Stimulated activated CD8-positive, alpha-beta memory T cell treated with anti-CD3 and anti-CD28 coated beads, Interleukin-7, amount 100 ng/mL, for 24 hours (primary cell): ENCODE data around the gene PRR16.
"Not testable (repeated sequence)": the region's sequence is repeated elsewhere in the genome, so short reads cannot be mapped to it uniquely, and the experiment has no call there.

Source experiments
- DNase-seq: peaks from one replicate; pipeline ENCODE4 v3.0.0-alpha.2; 2020; ENCODE audit warnings: low read depth

The PRR16 gene

DNA sequence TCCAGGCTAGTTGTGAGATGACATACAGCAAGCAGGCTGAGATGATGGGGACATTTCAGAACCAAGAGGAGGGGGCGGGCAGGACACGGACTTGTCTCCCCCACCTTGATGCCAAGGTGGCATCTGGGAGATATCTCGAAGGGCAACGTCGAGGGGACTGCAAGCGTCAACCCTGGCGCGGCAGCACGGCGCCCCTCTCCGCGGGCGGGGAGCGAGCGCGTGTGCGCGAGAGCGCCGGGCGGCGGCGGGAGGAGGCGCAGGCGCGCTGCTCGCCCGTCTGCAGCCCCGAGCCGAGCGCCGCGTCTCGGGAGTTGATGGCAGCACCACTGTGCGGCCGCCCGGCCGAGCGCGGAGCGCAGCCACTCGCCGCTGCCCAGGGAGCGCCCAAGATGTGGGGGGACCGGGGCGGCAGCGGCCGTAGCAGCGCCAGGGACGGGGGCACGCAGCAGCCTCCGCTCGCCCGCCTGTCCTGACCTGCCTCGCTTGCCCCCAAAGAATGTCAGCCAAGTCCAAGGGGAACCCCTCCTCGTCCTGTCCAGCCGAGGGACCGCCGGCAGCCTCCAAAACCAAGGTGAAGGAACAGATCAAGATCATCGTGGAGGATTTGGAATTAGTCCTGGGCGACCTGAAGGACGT, at the start of gene PRR16:
Gene PRR16 (plus strand): TSS at position 310 of the 636 bp plus-strand sequence.
- no peak for DNase-seq

- no peak for DNase-seq
Observed at GRCh38 chr5:120415985-120416384, 48.1 kb upstream of the PRR16 start.

GRCh38 chr5:120419127-120419526, 45.0 kb upstream of the PRR16 start:
- DNase-seq = no peak

DNA sequence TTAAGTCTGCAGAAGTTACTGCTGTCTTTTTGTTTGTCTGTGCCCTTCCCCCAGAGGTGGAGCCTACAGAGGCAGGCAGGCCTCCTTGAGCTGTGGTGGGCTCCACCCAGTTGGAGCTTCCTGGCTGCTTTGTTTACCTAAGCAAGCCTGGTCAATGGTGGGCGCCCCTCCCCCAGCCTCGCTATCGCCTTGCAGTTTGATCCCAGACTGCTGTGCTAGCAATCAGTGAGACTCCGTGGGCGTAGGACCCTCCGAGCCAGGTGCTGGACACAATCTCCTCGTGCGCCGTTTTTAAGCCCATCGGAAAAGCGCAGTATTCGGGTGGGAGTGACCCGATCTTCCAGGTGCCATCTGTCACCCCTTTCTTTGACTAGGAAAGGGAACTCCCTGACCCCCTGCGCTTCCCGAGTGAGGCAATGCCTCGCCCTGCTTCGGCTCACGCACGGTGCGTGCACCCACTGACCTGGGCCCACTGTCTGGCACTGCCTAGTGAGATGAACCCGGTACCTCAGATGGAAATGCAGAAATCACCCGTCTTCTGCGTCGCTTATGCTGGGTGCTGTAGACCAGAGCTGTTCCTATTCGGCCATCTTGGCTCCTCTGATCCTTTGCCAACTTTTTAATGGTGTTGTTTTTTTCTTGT, 37.3 kb upstream of the PRR16 start:
- DNase-seq = not testable (repeated sequence)

GRCh38 chr5:120430572-120430971, 33.5 kb upstream of the PRR16 start:
- no peak for DNase-seq

GRCh38 chr5:120432861-120433260, 31.2 kb upstream of the PRR16 start:
- no peak for DNase-seq

DNA sequence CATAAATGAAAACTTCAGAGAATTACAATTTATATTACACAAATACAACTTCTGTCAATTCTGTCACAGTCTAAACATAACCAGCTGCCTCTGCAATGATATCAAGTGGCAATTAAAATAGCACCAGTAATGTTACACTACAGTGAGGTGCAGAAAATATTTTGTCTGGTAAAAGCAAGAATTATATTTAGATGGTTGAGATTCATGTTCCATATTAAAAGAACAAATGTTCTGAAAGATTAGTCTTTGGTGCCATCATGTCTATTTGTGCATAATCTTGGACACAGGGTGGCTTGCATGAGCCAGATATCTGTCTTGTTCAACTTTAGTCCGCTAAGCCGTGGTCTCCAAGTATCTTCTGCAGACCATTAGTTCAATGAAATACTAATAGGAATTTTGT, 29.0 kb upstream of the PRR16 start:
- DNase-seq = no peak

- no peak for DNase-seq
Observed at GRCh38 chr5:120436996-120437395, 27.1 kb upstream of the PRR16 start.

- DNase-seq = no peak
Observed at GRCh38 chr5:120442694-120443093, 21.4 kb upstream of the PRR16 start.

DNA sequence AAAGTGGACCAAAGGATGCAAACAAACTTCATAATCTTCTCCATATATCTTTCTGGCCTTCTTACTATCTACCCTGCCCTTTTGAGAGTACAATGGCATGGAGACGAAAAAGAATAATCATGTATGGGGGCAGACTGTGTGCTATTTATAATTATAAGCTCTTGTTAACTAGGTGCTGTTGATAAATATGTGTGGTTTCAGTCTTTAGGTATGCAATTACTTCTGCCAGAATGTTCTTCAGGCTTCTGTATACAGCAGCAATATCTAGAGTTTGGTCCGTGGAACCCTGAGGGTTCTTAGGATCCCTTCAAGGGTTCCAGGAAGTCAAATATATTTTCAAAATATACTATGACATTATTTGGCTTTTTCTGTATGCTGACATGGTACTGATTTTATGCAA, 20.5 kb upstream of the PRR16 start:
- no peak for DNase-seq

DNA sequence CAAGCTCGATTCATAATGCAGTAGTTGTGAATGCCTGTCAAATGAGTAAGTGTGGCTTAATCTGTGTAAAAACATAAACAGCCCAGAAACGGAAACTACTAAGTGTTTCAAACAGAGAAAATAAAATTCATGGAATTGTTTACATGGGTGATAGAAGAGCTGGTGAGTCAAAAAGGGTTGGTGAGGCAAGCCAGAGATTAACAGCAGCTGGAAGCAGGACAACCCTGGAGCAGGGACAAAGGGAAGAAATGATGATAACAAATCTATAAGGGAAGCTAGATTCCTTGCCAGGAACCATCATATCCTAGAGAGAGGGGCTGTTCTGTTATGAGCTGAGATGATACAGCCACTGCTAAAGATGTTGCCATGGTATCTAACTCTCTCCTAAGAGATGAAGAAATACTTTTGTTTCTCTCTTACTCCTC, 18.0 kb upstream of the PRR16 start:
- no peak for DNase-seq

DNA sequence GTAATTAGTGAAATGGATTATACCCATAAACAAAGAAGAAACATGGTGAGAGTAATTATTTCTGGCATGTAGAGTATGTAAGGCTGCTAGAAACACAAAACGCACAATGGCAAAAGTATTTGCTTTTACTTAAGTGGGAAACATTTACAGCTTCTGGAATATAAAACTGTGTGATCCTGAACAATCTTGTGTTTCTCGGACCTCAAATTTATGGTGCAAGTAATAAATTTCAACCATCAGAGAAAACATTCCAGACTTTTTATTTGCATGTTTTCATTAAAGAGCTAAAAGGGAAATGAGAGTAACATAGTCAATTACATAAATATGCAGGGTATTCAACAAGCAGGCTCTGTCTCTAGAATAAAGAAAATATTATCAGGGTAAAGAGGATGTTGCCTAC, 17.2 kb upstream of the PRR16 start:
- no peak for DNase-seq

- DNase-seq = no peak
Observed at GRCh38 chr5:120447706-120448239, 16.3 kb upstream of the PRR16 start.

GRCh38 chr5:120449501-120449900, 14.6 kb upstream of the PRR16 start:
- no peak for DNase-seq

DNA sequence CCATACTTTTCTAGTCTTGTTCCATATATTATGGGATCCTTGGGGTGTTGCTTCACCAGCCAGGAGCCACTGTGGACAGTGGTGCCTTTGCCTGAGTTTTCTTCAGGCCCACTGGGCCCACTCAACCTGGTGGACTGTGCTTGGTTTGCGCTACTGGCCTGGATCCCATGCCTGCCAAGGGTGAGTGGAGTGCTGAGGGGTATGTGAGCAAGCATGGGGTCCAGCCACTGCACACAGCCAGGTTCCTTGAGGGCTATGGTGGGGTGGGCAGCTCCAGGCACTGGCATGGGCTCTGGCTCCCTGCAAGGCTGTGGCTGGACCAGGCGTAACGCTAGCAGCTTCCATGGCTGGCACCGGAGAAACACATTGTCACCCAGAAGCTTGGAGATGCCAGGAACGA, 13.2 kb upstream of the PRR16 start:
- no peak for DNase-seq

DNA sequence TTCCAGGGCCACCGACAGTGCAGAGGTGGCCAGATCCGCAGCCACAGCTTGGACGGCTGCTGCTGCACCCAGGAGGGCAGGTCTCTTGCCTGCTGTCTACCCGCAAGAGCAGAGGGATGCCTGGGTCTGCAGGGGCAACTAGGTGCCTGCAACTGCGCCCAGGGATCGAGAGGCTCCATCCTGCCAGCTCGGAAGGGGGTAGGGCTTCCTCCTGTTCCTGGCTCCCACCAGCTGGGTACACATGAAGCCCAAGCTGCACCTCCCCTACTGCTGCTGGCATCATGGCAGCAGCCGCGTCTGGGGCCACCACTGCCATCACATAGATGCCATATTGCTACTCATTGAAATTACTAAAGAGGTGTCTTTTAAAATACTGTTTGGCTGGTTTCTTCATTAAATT, 12.7 kb upstream of the PRR16 start:
- DNase-seq = no peak

DNA sequence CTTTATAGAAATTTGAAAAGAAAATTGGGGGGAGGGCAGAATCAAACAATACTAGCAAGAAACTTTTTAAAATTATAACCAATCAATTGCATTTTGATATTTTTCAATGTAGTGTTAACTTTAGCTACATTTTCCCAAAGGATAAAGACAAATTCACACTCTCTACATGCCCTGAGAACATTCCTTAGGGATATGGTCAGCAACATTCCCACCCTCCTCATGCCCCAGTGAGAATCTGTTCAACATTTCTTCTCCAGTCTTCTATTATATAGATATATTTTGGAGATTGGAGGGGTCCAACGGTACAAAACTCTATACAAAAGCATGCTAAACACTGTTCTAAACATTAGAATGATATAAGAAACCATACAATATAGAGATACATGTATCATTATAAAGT, 11.6 kb upstream of the PRR16 start:
- no peak for DNase-seq

- DNase-seq = no peak
Observed at GRCh38 chr5:120454094-120454798, 9.9 kb upstream of the PRR16 start.

DNA sequence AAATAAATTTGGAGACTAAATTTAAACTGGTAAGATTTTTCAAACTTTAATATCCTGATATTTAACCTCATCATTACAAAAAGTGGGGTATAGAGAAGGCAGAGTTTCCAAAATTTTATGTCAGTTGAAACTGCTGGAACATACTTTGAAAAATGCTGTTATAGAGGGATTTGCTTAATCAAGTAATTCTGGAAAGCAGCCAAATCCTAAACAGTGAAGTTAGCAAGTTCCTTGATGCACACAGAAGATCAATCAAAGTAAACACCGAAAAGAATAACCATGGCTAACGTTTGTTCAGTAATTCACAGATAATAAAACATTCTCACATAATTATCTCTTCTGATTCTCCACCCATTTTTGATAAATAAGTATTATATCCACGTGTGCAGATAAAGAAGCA, 8.1 kb upstream of the PRR16 start:
- DNase-seq = no peak

DNA sequence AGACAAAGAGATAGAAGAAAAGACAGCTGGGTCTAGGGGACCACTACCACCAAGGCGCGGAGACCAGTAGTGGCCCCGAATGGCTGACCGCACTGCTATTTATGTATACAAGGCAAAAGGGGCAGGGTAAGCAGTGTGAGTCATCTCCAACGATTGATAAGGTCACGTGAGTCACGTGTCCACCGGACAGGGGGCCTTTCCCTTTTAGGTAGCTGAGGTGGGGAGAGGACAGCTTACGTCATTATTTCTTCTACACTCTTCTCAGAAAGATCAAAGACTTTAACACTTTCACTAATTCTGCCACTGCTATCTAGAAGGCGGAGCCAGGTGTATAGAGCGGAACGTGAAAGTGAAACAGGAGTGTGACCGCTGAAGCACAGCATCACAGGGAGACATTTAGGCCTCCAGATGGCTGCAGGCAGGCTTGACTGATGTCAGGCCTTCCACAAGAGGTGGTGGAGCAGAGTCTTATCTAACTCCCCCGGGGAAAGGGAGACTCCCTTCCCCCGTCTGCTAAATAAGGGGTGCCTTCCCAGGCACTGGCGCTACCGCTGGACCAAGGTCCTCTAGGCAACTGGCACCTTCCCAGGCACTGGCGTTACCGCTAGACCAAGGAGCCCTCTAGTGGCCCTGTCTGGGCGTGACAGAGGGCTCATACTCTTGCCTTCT, 6.1 kb upstream of the PRR16 start:
- no peak for DNase-seq

DNA sequence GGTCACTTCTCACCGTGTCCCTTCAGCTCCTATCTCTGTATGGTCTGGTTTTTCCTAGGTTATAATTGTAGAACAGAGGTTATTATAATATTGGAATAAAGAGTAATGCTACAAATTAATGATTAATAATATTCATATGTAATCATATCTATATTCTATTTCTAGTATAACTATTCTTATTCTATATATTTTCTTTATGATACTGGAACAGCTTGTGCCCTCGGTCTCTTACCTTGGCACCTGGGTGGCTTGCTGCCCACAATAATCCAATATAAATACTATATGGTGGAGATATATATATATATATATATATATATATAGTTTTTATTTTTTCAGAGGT, 5.6 kb upstream of the PRR16 start:
- DNase-seq = not testable (repeated sequence)

GRCh38 chr5:120461251-120461650, 2.8 kb upstream of the PRR16 start:
- DNase-seq = no peak
